Measurements from ENCODE around the gene PRKCZ. TPM values are rescaled to one million over a fixed set of nuclear protein-coding genes. Genes with fewer than 3 reads are reported as not detected.

The PRKCZ gene
- total RNA-seq, 1 donor from 2014 or later = 20.8 TPM

- no peak for DNase-seq
- ATAC-seq = no peak
- intact Hi-C loops (cut with micrococcal nuclease) = no loop called here
Observed at GRCh38 chr1:2176615-2177014, 126.4 kb downstream of the PRKCZ start.

- DNase-seq = no peak
- no peak for ATAC-seq
- intact Hi-C loops (cut with micrococcal nuclease) = no loop called here
Observed at GRCh38 chr1:2177541-2177940, 127.3 kb downstream of the PRKCZ start.

GRCh38 chr1:2177946-2178538 lies 127.8 kb downstream of the PRKCZ start:
- intact Hi-C loops (cut with micrococcal nuclease) = no loop called here
- ATAC-seq (no peak), DNase-seq (no peak)

GRCh38 chr1:2178875-2179274 lies 128.7 kb downstream of the PRKCZ start:
- ATAC-seq = no peak
- no peak for DNase-seq
- intact Hi-C loops (cut with micrococcal nuclease) = no loop called here

GRCh38 chr1:2179283-2180013 lies 129.2 kb downstream of the PRKCZ start:
- ATAC-seq (no peak), DNase-seq (no peak)
- intact Hi-C loops (cut with micrococcal nuclease) = no loop called here

- no peak for ATAC-seq
- no peak for DNase-seq
- intact Hi-C loops (cut with micrococcal nuclease) = no loop called here
Observed at GRCh38 chr1:2180297-2181245, 130.4 kb downstream of the PRKCZ start.

- ATAC-seq (no peak), DNase-seq (no peak)
- intact Hi-C loops (cut with micrococcal nuclease) = no loop called here
Observed at GRCh38 chr1:2181271-2181670, 131.1 kb downstream of the PRKCZ start.

- ATAC-seq (no peak), DNase-seq (no peak)
- intact Hi-C loops (cut with micrococcal nuclease) = no loop called here
Observed at GRCh38 chr1:2181752-2182151, 131.5 kb downstream of the PRKCZ start.

- ATAC-seq = no peak
- intact Hi-C loops (cut with micrococcal nuclease) = no loop called here
- no peak for DNase-seq
Observed at GRCh38 chr1:2182376-2182775, 132.2 kb downstream of the PRKCZ start.

- intact Hi-C loops (cut with micrococcal nuclease) = no loop called here
- ATAC-seq (no peak), DNase-seq (no peak)
Observed at GRCh38 chr1:2183937-2184334, 133.7 kb downstream of the PRKCZ start.

GRCh38 chr1:2184531-2184930 lies 134.3 kb downstream of the PRKCZ start:
- intact Hi-C loops (cut with micrococcal nuclease) = no loop called here

GRCh38 chr1:2184934-2185333 lies 134.7 kb downstream of the PRKCZ start:
- intact Hi-C loops (cut with micrococcal nuclease) = no loop called here
- no peak for DNase-seq
- ATAC-seq = no peak

More at GRCh38 chr1:2184531-2184930, 134.3 kb downstream of the PRKCZ start:
- DNase-seq (no peak), ATAC-seq (no peak)

GRCh38 chr1:2185880-2186855 lies 136.0 kb downstream of the PRKCZ start:
- intact Hi-C loops (cut with micrococcal nuclease) = no loop called here
- DNase-seq (no peak), ATAC-seq (no peak)

- DNase-seq (no peak), ATAC-seq (no peak)
- intact Hi-C loops (cut with micrococcal nuclease) = no loop called here
Observed at GRCh38 chr1:2186901-2187300, 136.7 kb downstream of the PRKCZ start.

GRCh38 chr1:2187619-2188018 lies 137.4 kb downstream of the PRKCZ start:
- no peak for ATAC-seq
- intact Hi-C loops (cut with micrococcal nuclease) = no loop called here
- DNase-seq = peak; percentile 35

GRCh38 chr1:2188336-2188735 lies 138.1 kb downstream of the PRKCZ start:
- DNase-seq (peak; percentile 30), ATAC-seq (no peak)
- intact Hi-C loops (cut with micrococcal nuclease) = no loop called here

- DNase-seq = peak; percentile 97
- peak; percentile 92 for ATAC-seq
- intact Hi-C loops (cut with micrococcal nuclease) = no loop called here
Observed at GRCh38 chr1:2189459-2190425, 139.5 kb downstream of the PRKCZ start.

GRCh38 chr1:2190491-2190976 lies 140.3 kb downstream of the PRKCZ start:
- intact Hi-C loops (cut with micrococcal nuclease) = no loop called here
- ATAC-seq (peak; percentile 1), DNase-seq (peak; percentile 65)
